Measurements from ENCODE around the gene SLC39A9. TPM values are rescaled to one million over a fixed set of nuclear protein-coding genes. Genes with fewer than 3 reads are reported as not detected.

The SLC39A9 gene
- total RNA-seq, 1 experiment from 2014 or later = 80.8 TPM

GRCh38 chr14:69464379-69464778, 65.9 kb downstream of the SLC39A9 start:
- ChIA-PET POLR2A (ENCODE audit: unreplicated experiment) (interaction anchor here (0.5 to 0.6 kb wide), 2 partner anchors 202 to 312 kb away, joined by 3 to 6 read pairs; no protein-coding TSS in a partner anchor), CTCF (interaction anchor here (0.6 to 0.8 kb wide), 3 partner anchors 9 to 594 kb away, joined by 3 to 6 read pairs (median 5); no protein-coding TSS in a partner anchor)
- BruUV-seq (replicated peaks) = TSS peak; percentile 79
- peaks cover 5% of the 10 kb centered on the region for H3F3A ChIP-seq (ENCODE audit: low read length, unreplicated experiment)
- peak overlapping the region; percentile 59 for H3K9ac ChIP-seq (ENCODE audit: low read length)
- H3K4me1 ChIP-seq (ENCODE audit: insufficient read depth, low read length) = peaks cover 14% of the 10 kb centered on the region
- H3K9me2 ChIP-seq (replicated peaks; ENCODE audit: low read length) = no peaks in the 10 kb centered on the region
- peak overlapping the region; percentile 68 for H3K4me2 ChIP-seq (ENCODE audit: low read length)
- peak overlapping the region; percentile 92 for H3K27ac ChIP-seq (ENCODE audit: low read length)
- no peak for TF ChIP-seq EZH2phosphoT487 (IDR thresholded peaks at IDR 0.05; ENCODE audit: borderline replicate concordance, low read length)
- TF ChIP-seq, protein P1, sequence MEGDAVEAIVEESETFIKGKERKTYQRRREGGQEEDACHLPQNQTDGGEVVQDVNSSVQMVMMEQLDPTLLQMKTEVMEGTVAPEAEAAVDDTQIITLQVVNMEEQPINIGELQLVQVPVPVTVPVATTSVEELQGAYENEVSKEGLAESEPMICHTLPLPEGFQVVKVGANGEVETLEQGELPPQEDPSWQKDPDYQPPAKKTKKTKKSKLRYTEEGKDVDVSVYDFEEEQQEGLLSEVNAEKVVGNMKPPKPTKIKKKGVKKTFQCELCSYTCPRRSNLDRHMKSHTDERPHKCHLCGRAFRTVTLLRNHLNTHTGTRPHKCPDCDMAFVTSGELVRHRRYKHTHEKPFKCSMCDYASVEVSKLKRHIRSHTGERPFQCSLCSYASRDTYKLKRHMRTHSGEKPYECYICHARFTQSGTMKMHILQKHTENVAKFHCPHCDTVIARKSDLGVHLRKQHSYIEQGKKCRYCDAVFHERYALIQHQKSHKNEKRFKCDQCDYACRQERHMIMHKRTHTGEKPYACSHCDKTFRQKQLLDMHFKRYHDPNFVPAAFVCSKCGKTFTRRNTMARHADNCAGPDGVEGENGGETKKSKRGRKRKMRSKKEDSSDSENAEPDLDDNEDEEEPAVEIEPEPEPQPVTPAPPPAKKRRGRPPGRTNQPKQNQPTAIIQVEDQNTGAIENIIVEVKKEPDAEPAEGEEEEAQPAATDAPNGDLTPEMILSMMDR (conservative IDR thresholded peaks at IDR 0.05; ENCODE audit: low read depth, low read length) = no peak
- no peak for TF ChIP-seq EZH2 (IDR thresholded peaks at IDR 0.05; ENCODE audit: low read length, unreplicated experiment)
- H3K36me3 ChIP-seq (ENCODE audit: low read depth, low read length) = peaks cover 9% of the 10 kb centered on the region; the same call in 1 of the 2 replicates
- no peaks in the 10 kb centered on the region for H3K79me2 ChIP-seq (ENCODE audit: low read length)
- ATAC-seq (no peak), DNase-seq (no peak)
- intact Hi-C loops (cut with micrococcal nuclease) = loop anchor here (10.0 kb wide), 1 partner anchor 600 kb away; no protein-coding TSS in a partner anchor
- H3K9me3 ChIP-seq (ENCODE audit: low read length) = no peaks in the 10 kb centered on the region
- 0 out of 2 replicates have a peak, but pooled peaks cover 6% of the 10 kb centered on the region for H4K20me1 ChIP-seq (ENCODE audit: low read length)
- H3K27me3 ChIP-seq (ENCODE audit: low read length) = no peaks in the 10 kb centered on the region
- peak overlapping the region; percentile 34; the same call in 1 of the 2 replicates for H3K4me3 ChIP-seq (ENCODE audit: low read length)
- 0 out of 2 replicates have a peak overlapping the region, but pooled peaks have one; percentile 18 for H2AFZ ChIP-seq (ENCODE audit: low read length)

DNA sequence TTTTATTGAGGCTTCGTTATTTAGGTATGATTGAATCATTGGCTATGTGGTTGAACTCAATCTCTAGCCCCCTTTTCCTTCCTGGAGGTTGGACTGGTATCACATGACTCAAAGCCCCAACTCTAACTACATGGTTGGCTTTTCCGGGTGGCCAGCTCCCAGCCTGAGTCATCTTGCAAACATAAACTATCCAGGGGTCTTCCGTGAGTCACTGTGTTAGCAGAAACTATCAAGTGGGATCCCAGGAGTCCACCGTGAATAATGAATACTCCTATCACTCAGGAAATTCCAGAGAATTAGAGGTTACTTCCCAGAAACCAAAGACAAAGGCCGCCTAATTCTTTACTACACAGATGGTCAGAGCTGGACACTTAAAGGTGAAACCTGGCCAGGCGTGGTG, 66.3 kb downstream of the SLC39A9 start:
- POLR2A ChIA-PET (ENCODE audit: unreplicated experiment) = interaction anchor here (0.5 to 0.7 kb wide), 3 partner anchors 65 to 312 kb away, joined by 3 to 11 read pairs (median 6); no protein-coding TSS in a partner anchor
- H2AFZ ChIP-seq (ENCODE audit: low read length) = 0 out of 2 replicates have a peak overlapping the region, but pooled peaks have one; percentile 18

More for the DNA sequence above, 66.3 kb downstream of the SLC39A9 start:
- Histone ChIP-seq H3K36me3 (ENCODE audit: low read depth, low read length) (peaks cover 9% of the 10 kb centered on the region; the same call in 1 of the 2 replicates), H3K79me2 (ENCODE audit: low read length) (no peaks in the 10 kb centered on the region), H3K27me3 (ENCODE audit: low read length) (no peaks in the 10 kb centered on the region), H3K9me2 (replicated peaks; ENCODE audit: low read length) (no peaks in the 10 kb centered on the region), H3K4me2 (ENCODE audit: low read length) (peak overlapping the region; percentile 68), H3K9me3 (ENCODE audit: low read length) (no peaks in the 10 kb centered on the region), H3K4me1 (ENCODE audit: insufficient read depth, low read length) (peaks cover 14% of the 10 kb centered on the region), H3F3A (ENCODE audit: low read length, unreplicated experiment) (peaks cover under 1% of the 10 kb centered on the region), H3K27ac (ENCODE audit: low read length) (peak overlapping the region; percentile 92), H3K9ac (ENCODE audit: low read length) (peak overlapping the region; percentile 59), H4K20me1 (ENCODE audit: low read length) (0 out of 2 replicates have a peak, but pooled peaks cover 6% of the 10 kb centered on the region), H3K4me3 (ENCODE audit: low read length) (peak overlapping the region; percentile 34; the same call in 1 of the 2 replicates)
- TF ChIP-seq EZH2phosphoT487 (IDR thresholded peaks at IDR 0.05; ENCODE audit: borderline replicate concordance, low read length) (no peak), EZH2 (IDR thresholded peaks at IDR 0.05; ENCODE audit: low read length, unreplicated experiment) (no peak)
- TF ChIP-seq, protein P1 (conservative IDR thresholded peaks at IDR 0.05; ENCODE audit: low read depth, low read length) = no peak
- CTCF ChIA-PET = interaction anchor here (0.5 to 0.8 kb wide), 3 partner anchors 10 to 147 kb away, joined by 3 to 5 read pairs (median 3); partner anchors contain the start of gene SUSD6
- ATAC-seq (peak; percentile 96), DNase-seq (peak; percentile 92)
- no TSS peak for BruUV-seq (replicated peaks)
- intact Hi-C loops (cut with micrococcal nuclease) = loop anchor here (10.0 kb wide), 1 partner anchor 600 kb away; no protein-coding TSS in a partner anchor
